OCI-LY1 (cell line): ENCODE results near the gene BHMT2.

Experiments
- H2AFZ ChIP-seq: fragments of 200-600 bp; sonication (generic), shearing (Covaris generic); 2 replicates; pipeline ENCODE4 v1.6.0; 2014; ENCODE audit warnings: antibody characterized with exemption, mild to moderate bottlenecking, low read length
- H3F3A ChIP-seq: fragments of 200-600 bp; sonication (generic), shearing (Covaris generic); 2 replicates; pipeline ENCODE4 v1.6.0; 2014; ENCODE audit warnings: mild to moderate bottlenecking, antibody characterized with exemption, low read length, moderate library complexity; ENCODE audit not compliant: insufficient read depth
- H3K27ac ChIP-seq: fragments of 200-600 bp; sonication (generic); 2 replicates; pipeline ENCODE4 v1.5.1; 2014; ENCODE audit warnings: low read length, mixed run types, mild to moderate bottlenecking, low read depth; ENCODE audit not compliant: poor library complexity, severe bottlenecking
- H3K27me3 ChIP-seq: fragments of 200-600 bp; sonication (generic); 2 replicates; pipeline ENCODE4 v1.6.0; 2014; ENCODE audit warnings: antibody characterized with exemption, mild to moderate bottlenecking, low read length, moderate library complexity; ENCODE audit not compliant: insufficient read depth
- H3K36me3 ChIP-seq: fragments of 200-600 bp; sonication (generic); 2 replicates; pipeline ENCODE4 v1.6.1; 2014; ENCODE audit warnings: mild to moderate bottlenecking, antibody characterized with exemption, low read length, moderate library complexity, mixed read lengths; ENCODE audit not compliant: insufficient read depth
- H3K4me1 ChIP-seq: fragments of 200-600 bp; sonication (generic); 2 replicates; pipeline ENCODE4 v1.5.1; 2014; ENCODE audit warnings: mild to moderate bottlenecking, low read length, moderate library complexity; ENCODE audit not compliant: insufficient read depth, severe bottlenecking
- H3K4me2 ChIP-seq: fragments of 200-600 bp; sonication (generic), shearing (Covaris generic); 2 replicates; pipeline ENCODE4 v1.6.1; 2014; ENCODE audit warnings: low read length
- H3K4me3 ChIP-seq: fragments of 200-600 bp; sonication (generic); 2 replicates; pipeline ENCODE4 v1.5.1; 2014; ENCODE audit warnings: low read length, low read depth, mild to moderate bottlenecking, mixed read lengths; ENCODE audit not compliant: poor library complexity, severe bottlenecking
- H3K79me2 ChIP-seq: fragments of 200-600 bp; shearing (Covaris generic); 2 replicates; pipeline ENCODE4 v1.6.1; 2016; ENCODE audit warnings: mixed run types, low read length, mixed read lengths; ENCODE audit not compliant: insufficient read depth
- H3K9ac ChIP-seq: fragments of 200-600 bp; sonication (generic), shearing (Covaris generic); 2 replicates; pipeline ENCODE4 v1.6.1; 2014; ENCODE audit warnings: mild to moderate bottlenecking, low read length, mixed read lengths
- H3K9me2 ChIP-seq: fragments of 200-600 bp; sonication (generic), shearing (Covaris generic); 2 replicates; pipeline ENCODE4 v1.6.1; 2014; ENCODE audit warnings: low read depth, mild to moderate bottlenecking, low read length, mixed read lengths
- H3K9me3 ChIP-seq: fragments of 200-600 bp; shearing (Covaris generic); 2 replicates; pipeline ENCODE4 v1.6.1; 2014; ENCODE audit warnings: low read length, mixed read lengths
- H4K20me1 ChIP-seq: fragments of 200-600 bp; sonication (generic), shearing (Covaris generic); 2 replicates; pipeline ENCODE4 v1.6.0; 2016; ENCODE audit warnings: mild to moderate bottlenecking, low read length; ENCODE audit not compliant: insufficient read depth
- EZH2 ChIP-seq: fragments of 200-600 bp; sonication (generic), shearing (Covaris generic); IDR thresholded peaks from 2 replicates; pipeline ENCODE4 v1.8.0; 2017; ENCODE audit warnings: borderline replicate concordance, mixed run types, mild to moderate bottlenecking, antibody characterized with exemption, low read length, moderate library complexity, mixed read lengths
- TF ChIP-seq, protein P1 (sequence below): fragments of 200-600 bp; sonication (generic), shearing (Covaris generic); IDR thresholded peaks from 2 replicates; pipeline ENCODE4 v1.5.1; 2017; ENCODE audit warnings: mild to moderate bottlenecking, antibody characterized with exemption, low read length, moderate library complexity, mixed read lengths

Gene BHMT2

GRCh38 chr5:79135790-79136553 is 66.4 kb downstream of the BHMT2 start:
- H3K9me3 ChIP-seq: no peaks in the 10 kb centered on the region
- H3K27me3 ChIP-seq: no peaks in the 10 kb centered on the region
- H3F3A ChIP-seq: no peaks in the 10 kb centered on the region
- no peak for TF ChIP-seq EZH2
- TF ChIP-seq, protein P1, sequence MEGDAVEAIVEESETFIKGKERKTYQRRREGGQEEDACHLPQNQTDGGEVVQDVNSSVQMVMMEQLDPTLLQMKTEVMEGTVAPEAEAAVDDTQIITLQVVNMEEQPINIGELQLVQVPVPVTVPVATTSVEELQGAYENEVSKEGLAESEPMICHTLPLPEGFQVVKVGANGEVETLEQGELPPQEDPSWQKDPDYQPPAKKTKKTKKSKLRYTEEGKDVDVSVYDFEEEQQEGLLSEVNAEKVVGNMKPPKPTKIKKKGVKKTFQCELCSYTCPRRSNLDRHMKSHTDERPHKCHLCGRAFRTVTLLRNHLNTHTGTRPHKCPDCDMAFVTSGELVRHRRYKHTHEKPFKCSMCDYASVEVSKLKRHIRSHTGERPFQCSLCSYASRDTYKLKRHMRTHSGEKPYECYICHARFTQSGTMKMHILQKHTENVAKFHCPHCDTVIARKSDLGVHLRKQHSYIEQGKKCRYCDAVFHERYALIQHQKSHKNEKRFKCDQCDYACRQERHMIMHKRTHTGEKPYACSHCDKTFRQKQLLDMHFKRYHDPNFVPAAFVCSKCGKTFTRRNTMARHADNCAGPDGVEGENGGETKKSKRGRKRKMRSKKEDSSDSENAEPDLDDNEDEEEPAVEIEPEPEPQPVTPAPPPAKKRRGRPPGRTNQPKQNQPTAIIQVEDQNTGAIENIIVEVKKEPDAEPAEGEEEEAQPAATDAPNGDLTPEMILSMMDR: no peak
- H3K36me3 ChIP-seq: no peaks in the 10 kb centered on the region
- no peaks in the 10 kb centered on the region for H4K20me1 ChIP-seq
- no peaks in the 10 kb centered on the region for H3K9me2 ChIP-seq
- H2AFZ ChIP-seq: no peak overlapping the region
- no peak overlapping the region for H3K9ac ChIP-seq
- H3K27ac ChIP-seq: no peak overlapping the region
- H3K4me1 ChIP-seq: peaks cover 3% of the 10 kb centered on the region
- H3K79me2 ChIP-seq: no peaks in the 10 kb centered on the region
- no peak overlapping the region for H3K4me3 ChIP-seq
- no peak overlapping the region for H3K4me2 ChIP-seq

DNA sequence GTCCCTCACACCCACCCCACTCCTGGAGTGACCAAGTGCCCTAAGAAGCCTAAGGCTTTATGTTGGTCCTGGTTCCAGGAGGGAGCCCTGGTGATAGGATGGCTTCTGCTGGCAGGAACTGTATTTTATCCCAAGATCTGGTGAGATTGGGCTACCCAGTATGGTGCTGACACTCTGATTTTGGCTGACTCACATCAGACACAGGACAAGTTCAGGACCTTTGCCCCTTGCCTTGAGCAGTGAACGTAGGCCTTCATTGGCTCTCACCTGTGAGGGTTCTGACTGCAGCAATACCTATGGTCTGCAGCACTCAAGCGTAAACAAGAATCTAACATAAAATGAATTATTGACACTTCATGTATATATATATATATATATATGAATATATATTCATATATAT is 67.1 kb downstream of the BHMT2 start:
- no peak for TF ChIP-seq EZH2
- TF ChIP-seq, protein P1: no peak
- Histone ChIP-seq H3F3A (no peaks in the 10 kb centered on the region), H3K9ac (no peak overlapping the region), H3K27me3 (no peaks in the 10 kb centered on the region), H3K36me3 (no peaks in the 10 kb centered on the region), H3K4me2 (no peak overlapping the region), H3K4me1 (peaks cover 3% of the 10 kb centered on the region), H3K4me3 (no peak overlapping the region), H2AFZ (no peak overlapping the region), H3K9me3 (no peaks in the 10 kb centered on the region), H4K20me1 (no peaks in the 10 kb centered on the region), H3K9me2 (no peaks in the 10 kb centered on the region), H3K27ac (no peak overlapping the region), H3K79me2 (no peaks in the 10 kb centered on the region)
